Measurements from ENCODE around the gene PKNOX1. TPM values are rescaled to one million over a fixed set of nuclear protein-coding genes. Genes with fewer than 3 reads are reported as not detected.
"Not testable (repeated sequence)": the region's sequence is repeated elsewhere in the genome, so short reads cannot be mapped to it uniquely, and the experiment has no call there.

The PKNOX1 gene
- total RNA-seq, 1 experiment from 2014 or later = 16.5 TPM

DNA sequence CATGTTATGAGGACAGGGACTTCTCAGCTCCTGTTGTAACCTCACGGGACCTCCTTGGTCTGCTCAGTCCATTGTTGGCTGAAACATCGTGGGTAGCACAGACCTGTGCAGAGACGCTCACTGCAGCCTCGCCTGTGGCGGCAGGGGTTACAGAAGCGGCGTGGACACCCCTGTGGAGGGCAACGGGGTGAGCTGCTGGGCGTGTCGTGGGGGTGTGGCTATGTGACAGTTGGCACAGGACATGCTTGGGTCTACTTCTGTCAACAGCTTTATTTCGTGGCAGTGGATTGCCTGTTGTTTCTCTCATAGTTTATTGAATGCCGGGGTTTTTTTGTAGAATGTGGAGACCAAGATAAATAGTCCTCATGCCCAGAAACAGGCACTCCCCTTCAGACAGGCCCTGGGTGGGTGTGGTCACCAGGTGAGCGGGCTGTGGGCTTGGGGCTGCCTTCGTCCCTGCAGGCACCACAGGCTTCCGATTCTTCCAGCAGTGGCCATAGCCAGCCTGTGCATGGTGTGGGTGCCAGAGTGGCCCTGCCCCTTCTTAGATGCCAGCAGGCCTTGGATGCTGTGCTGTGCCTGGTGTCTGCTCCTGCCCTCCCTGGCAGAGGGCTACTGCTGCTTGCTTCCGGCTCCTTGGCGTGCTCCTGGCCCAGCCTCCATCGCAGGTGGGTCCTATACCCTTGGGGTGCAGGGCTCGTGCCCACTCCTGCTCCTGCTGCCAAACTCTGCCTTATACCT is 63.7 kb downstream of the PKNOX1 start:
- BruUV-seq (replicated peaks); H3K4me1 ChIP-seq (ENCODE audit: control insufficient read depth, insufficient read depth, low read length); H3K9me3 ChIP-seq (ENCODE audit: control insufficient read depth, insufficient read depth, low read depth, low read length); CTCF ChIA-PET; POLR2A ChIA-PET; H3K36me3 ChIP-seq (ENCODE audit: control insufficient read depth, insufficient read depth, low read length); H3K27ac ChIP-seq (ENCODE audit: low read length); ATAC-seq; in situ Hi-C loops (cut with HindIII; ENCODE audit: low pct_unique_long_range_greater_than_20kb, low sequenced_read_pairs); DNase-seq (ENCODE audit: low read depth, low spot score); H3K27me3 ChIP-seq (ENCODE audit: control insufficient read depth, insufficient read depth, low read length); H3K4me3 ChIP-seq (ENCODE audit: low read depth in 2 of 2, low read length in 2 of 2); intact Hi-C loops (cut with micrococcal nuclease; ENCODE audit: unreplicated experiment): not testable (repeated sequence)

DNA sequence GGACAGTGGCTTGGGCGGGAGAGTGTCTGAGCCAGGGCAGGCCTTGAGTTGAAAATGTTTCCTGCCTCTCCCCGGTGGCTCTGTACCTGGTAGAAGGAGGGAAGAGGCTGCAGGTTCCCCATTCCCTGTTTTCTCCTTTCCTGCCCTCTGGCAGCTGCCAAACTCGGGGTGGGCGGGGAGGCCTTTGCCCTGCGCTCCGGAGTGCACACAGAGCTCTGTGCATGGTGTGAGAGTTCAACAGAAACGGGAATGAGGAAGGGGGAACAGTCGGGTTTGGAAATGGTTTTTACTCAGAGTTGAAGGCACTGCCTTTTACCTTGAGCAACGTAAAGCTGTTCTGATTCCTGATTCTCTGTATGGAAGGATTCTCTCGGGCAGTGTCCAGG is 64.3 kb downstream of the PKNOX1 start:
- ATAC-seq = not testable (repeated sequence)

DNA sequence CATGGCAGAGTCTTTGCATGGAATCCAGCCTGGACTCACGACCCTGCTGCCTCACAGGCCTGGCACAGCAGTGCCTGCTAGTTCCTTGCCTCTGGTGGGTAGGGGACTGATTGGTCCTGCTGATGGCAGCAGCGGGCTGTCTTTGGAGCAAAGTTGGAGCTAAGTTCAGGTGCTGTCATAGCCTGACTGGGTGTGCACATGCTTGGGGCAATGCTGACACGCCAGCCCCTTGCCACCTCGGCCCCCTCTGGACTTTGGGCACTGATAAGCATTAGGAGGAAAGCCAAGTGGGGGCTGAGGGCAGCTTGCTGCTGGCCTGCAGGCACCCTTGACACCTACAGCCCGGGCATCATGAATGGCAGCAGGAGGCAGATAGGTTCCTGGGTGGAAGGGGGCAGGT is 67.8 kb downstream of the PKNOX1 start:
- H3K36me3 ChIP-seq (ENCODE audit: control insufficient read depth, insufficient read depth, low read length); BruUV-seq (replicated peaks); H3K27me3 ChIP-seq (ENCODE audit: control insufficient read depth, insufficient read depth, low read length); in situ Hi-C loops (cut with HindIII; ENCODE audit: low pct_unique_long_range_greater_than_20kb, low sequenced_read_pairs); DNase-seq (ENCODE audit: low read depth, low spot score); ATAC-seq; CTCF ChIA-PET; H3K4me1 ChIP-seq (ENCODE audit: control insufficient read depth, insufficient read depth, low read length); H3K4me3 ChIP-seq (ENCODE audit: low read depth in 2 of 2, low read length in 2 of 2); intact Hi-C loops (cut with micrococcal nuclease; ENCODE audit: unreplicated experiment); POLR2A ChIA-PET; H3K9me3 ChIP-seq (ENCODE audit: control insufficient read depth, insufficient read depth, low read depth, low read length); H3K27ac ChIP-seq (ENCODE audit: low read length): not testable (repeated sequence)

More for the DNA sequence above, 64.3 kb downstream of the PKNOX1 start:
- H3K4me1 ChIP-seq (ENCODE audit: control insufficient read depth, insufficient read depth, low read length); H3K36me3 ChIP-seq (ENCODE audit: control insufficient read depth, insufficient read depth, low read length); in situ Hi-C loops (cut with HindIII; ENCODE audit: low pct_unique_long_range_greater_than_20kb, low sequenced_read_pairs); H3K27ac ChIP-seq (ENCODE audit: low read length); H3K9me3 ChIP-seq (ENCODE audit: control insufficient read depth, insufficient read depth, low read depth, low read length); H3K4me3 ChIP-seq (ENCODE audit: low read depth in 2 of 2, low read length in 2 of 2); CTCF ChIA-PET; DNase-seq (ENCODE audit: low read depth, low spot score); H3K27me3 ChIP-seq (ENCODE audit: control insufficient read depth, insufficient read depth, low read length); BruUV-seq (replicated peaks); POLR2A ChIA-PET; intact Hi-C loops (cut with micrococcal nuclease; ENCODE audit: unreplicated experiment): not testable (repeated sequence)

DNA sequence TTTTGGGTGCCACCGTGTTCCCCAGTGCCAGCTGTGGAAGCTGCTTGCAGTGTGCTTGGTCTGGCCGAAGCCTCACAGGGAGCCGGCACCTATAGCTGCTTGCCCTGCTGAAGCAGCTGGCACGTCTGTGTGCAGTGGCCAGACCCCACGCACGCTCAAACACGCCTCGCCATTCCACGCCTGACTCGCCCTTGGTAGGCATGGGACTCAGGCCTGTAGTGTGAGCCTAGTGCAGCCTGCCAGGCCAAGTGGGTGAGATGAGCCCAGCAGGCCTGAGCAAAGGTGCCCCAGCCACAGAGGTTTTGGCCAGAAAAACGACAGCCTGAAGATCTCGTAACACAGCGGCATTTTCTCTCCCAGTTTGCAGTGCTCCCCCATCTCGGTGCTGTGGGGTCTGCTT is 68.9 kb downstream of the PKNOX1 start:
- DNase-seq (ENCODE audit: low read depth, low spot score); H3K27me3 ChIP-seq (ENCODE audit: control insufficient read depth, insufficient read depth, low read length); in situ Hi-C loops (cut with HindIII; ENCODE audit: low pct_unique_long_range_greater_than_20kb, low sequenced_read_pairs); CTCF ChIA-PET; H3K9me3 ChIP-seq (ENCODE audit: control insufficient read depth, insufficient read depth, low read depth, low read length); BruUV-seq (replicated peaks); H3K4me3 ChIP-seq (ENCODE audit: low read depth in 2 of 2, low read length in 2 of 2); H3K36me3 ChIP-seq (ENCODE audit: control insufficient read depth, insufficient read depth, low read length); ATAC-seq; intact Hi-C loops (cut with micrococcal nuclease; ENCODE audit: unreplicated experiment); H3K4me1 ChIP-seq (ENCODE audit: control insufficient read depth, insufficient read depth, low read length); POLR2A ChIA-PET; H3K27ac ChIP-seq (ENCODE audit: low read length): not testable (repeated sequence)

DNA sequence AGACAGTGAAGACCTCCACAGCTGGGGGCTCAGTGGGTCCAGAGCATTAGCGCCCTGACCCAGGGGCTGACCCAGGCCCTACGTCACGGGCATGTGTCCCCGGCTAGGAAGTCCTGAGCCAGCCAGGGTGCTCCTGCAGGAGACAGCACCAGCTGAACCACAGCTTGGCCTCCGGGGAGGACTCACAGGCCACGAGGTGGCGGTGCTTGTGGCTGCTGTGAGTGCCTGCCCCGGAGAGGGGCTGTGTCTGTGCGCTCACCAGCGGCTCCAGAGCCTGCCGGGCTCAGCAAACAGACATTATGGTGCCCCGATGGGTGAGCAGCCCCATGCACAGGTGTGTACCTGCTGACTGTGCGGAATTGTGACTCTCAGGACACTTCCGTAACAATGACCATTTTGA is 70.2 kb downstream of the PKNOX1 start:
- H3K27ac ChIP-seq (ENCODE audit: low read length); H3K9me3 ChIP-seq (ENCODE audit: control insufficient read depth, insufficient read depth, low read depth, low read length); CTCF ChIA-PET; intact Hi-C loops (cut with micrococcal nuclease; ENCODE audit: unreplicated experiment); H3K4me3 ChIP-seq (ENCODE audit: low read depth in 2 of 2, low read length in 2 of 2); in situ Hi-C loops (cut with HindIII; ENCODE audit: low pct_unique_long_range_greater_than_20kb, low sequenced_read_pairs); DNase-seq (ENCODE audit: low read depth, low spot score); H3K4me1 ChIP-seq (ENCODE audit: control insufficient read depth, insufficient read depth, low read length); H3K36me3 ChIP-seq (ENCODE audit: control insufficient read depth, insufficient read depth, low read length); H3K27me3 ChIP-seq (ENCODE audit: control insufficient read depth, insufficient read depth, low read length); POLR2A ChIA-PET; BruUV-seq (replicated peaks): not testable (repeated sequence)
- ATAC-seq = 0 out of 2 replicates have a peak, but pooled peaks have one; percentile 29

DNA sequence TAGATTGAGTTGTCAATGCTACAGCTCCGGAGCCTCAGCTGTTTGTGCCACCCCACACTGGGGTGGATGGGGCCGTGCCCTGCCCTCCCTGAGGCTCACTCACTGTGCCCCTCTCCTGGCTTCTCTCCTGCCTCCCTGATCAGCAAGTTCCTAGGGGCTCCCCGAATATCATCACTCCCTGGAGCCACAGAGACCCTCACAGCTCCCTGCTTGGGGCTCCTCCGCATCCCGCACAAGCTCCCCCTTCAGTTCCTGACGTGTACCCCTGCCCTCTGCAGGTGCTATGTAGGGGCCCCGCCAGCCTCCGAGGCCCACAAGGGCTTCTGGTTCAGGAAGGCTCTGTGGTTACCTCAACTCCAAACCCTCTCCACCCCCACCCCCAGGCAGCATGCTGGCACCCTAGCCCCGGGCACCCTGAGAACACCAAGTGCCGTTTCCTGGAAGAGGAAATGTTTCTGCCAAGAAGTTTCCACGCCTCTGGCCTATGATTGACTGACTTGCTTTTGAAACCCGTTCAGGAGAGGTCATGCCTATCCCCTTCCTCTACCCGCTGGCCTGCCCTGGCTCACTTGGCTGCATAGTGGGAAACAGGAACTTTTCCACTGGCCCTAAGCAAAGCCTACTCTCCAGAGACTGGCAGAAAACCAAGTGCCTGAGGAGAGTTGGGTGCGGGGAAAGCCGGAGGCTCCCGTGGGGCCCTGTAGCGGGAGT is 71.0 kb downstream of the PKNOX1 start:
- H3K4me1 ChIP-seq (ENCODE audit: control insufficient read depth, insufficient read depth, low read length); H3K27ac ChIP-seq (ENCODE audit: low read length); H3K4me3 ChIP-seq (ENCODE audit: low read depth in 2 of 2, low read length in 2 of 2); H3K9me3 ChIP-seq (ENCODE audit: control insufficient read depth, insufficient read depth, low read depth, low read length); intact Hi-C loops (cut with micrococcal nuclease; ENCODE audit: unreplicated experiment); H3K36me3 ChIP-seq (ENCODE audit: control insufficient read depth, insufficient read depth, low read length); CTCF ChIA-PET; DNase-seq (ENCODE audit: low read depth, low spot score); BruUV-seq (replicated peaks); H3K27me3 ChIP-seq (ENCODE audit: control insufficient read depth, insufficient read depth, low read length); POLR2A ChIA-PET; in situ Hi-C loops (cut with HindIII; ENCODE audit: low pct_unique_long_range_greater_than_20kb, low sequenced_read_pairs): not testable (repeated sequence)
- ATAC-seq = peak; percentile 69; the same call in 1 of the 2 replicates

DNA sequence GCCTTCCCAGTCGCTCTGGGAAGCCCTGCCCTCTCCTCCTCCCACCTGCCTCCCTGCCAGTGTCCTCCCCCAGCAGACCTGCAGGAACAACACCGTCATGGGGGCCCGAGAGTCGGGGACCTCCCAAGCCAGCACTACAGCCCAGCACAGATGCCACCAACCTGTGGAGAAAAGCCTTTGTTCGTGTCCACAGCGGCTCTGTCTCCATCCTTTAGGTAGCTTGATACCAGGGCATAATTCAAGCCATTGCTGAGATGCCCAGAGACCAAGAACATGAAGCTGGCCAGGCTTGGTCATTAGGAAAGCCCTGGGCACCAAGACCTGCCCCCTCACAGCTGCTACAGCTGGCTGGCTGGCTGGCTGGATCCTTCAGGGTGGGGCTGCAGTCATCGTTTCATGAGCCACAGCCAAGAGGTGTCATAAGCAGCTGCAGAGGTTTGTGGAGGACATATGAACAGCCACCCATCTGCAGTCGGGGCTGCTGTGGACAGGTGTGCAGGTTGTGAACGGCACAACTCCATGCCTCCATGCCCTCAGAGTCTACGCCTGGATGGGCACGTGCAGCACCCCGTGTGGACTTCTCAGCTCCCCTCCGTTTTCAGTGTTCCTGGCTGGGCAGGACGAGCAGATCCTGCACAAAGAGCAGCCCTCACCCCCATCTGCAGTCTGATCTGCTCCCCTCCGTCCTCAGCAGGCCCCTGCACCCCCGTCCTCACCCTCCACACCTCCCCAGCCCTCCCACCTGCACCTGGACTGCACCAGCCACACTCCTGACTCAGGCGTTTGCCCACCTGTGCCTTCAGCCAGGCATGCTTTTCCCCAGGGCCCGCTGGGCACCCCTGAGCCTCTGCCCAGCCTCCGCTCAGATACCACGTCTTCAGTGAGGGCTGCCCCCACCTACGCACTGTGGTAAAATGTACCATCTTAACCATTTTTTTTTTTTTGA is 71.8 kb downstream of the PKNOX1 start:
- H3K27me3 ChIP-seq (ENCODE audit: control insufficient read depth, insufficient read depth, low read length); H3K4me3 ChIP-seq (ENCODE audit: low read depth in 2 of 2, low read length in 2 of 2); H3K27ac ChIP-seq (ENCODE audit: low read length); POLR2A ChIA-PET; intact Hi-C loops (cut with micrococcal nuclease; ENCODE audit: unreplicated experiment); H3K4me1 ChIP-seq (ENCODE audit: control insufficient read depth, insufficient read depth, low read length); DNase-seq (ENCODE audit: low read depth, low spot score); H3K36me3 ChIP-seq (ENCODE audit: control insufficient read depth, insufficient read depth, low read length); H3K9me3 ChIP-seq (ENCODE audit: control insufficient read depth, insufficient read depth, low read depth, low read length); BruUV-seq (replicated peaks); CTCF ChIA-PET; ATAC-seq; in situ Hi-C loops (cut with HindIII; ENCODE audit: low pct_unique_long_range_greater_than_20kb, low sequenced_read_pairs): not testable (repeated sequence)

Data from Panc1 (cell line).